ENCODE measurements around the gene KIF12.
"Not testable (repeated sequence)": the region's sequence is repeated elsewhere in the genome, so short reads cannot be mapped to it uniquely, and the experiment has no call there.

KIF12 gene

DNA sequence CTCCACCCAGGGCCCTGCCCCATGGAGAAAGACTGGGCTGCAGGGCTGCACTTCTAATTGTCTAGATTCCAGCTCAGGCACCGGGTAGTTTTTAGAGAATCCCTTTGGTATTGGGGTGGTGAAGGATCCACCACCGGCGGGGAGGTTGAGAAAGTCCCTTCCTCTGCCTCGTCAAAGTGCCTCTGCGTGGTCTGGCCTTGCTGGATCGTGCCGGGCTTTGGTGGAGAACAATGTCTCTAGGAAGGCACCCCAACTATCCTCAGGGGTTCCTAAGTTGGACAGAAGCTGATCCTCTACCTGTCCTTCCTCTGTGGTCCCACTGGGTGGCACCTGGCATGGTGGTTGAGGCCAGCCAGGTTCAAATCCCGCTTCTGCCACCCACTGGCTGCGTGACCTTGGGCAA, 13.7 kb downstream of the KIF12 start:
- DNase-seq (ENCODE audit: low read depth in 2 of 3, low spot score in 1 of 3): no peak

DNA sequence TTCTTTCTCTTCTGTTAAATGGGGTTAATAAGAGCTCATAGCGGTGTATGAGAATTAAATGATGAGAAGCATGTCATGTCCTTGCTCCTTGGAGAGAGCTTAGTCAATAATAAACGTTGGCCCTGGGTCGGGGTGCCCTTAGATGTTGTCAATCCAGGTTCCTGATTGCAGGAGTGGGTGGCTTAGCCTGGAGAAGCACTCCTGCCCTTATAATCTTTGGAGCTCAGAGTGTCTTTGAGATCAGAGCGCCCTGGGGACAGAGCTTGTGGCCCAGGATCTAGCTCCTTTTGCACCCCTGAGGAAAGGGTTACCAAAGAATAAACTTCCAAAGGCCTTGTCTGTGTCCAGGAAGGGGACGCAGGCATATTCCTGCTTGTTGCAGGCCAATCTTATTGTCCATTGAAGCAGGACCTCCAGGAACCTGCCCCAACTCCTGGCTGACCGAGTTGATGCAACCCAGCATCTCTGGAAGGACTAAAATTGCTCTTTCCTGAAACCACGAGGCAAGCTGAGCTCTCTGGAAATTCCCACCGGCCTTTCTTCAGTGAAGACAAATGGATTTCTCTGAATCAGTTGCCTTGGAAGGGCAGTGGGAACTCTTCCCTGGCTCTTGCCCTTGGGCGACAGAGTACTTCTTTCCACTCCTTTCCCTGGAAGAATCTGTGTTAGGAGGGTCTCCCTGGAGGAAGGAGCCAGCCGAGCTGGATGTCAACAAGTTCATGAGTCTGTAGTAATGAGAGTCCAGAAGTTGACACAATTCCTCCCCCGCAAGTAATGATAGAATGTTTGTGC, 14.6 kb downstream of the KIF12 start:
- no peak for DNase-seq (ENCODE audit: low read depth in 2 of 3, low spot score in 1 of 3)

DNA sequence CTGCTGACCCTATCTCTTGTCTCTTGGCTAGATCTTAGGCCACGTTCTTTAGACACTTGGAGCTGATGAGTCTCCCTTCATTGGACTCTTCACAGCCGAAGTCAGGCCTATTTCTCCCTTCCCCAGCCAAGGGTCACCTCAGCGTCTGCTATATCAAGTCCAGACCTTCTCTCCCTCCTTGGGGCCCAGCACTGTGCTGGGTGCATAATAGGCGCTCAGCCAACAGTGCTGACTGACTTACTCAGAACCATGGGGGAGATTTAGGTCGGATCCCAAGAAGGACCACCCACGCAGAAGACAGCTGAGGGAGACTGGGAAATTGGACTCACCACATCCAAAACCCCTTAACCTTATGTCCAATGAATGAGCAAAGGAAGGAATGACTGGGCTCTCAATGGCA, 15.4 kb downstream of the KIF12 start:
- no peak for DNase-seq (ENCODE audit: low read depth in 2 of 3, low spot score in 1 of 3)

DNA sequence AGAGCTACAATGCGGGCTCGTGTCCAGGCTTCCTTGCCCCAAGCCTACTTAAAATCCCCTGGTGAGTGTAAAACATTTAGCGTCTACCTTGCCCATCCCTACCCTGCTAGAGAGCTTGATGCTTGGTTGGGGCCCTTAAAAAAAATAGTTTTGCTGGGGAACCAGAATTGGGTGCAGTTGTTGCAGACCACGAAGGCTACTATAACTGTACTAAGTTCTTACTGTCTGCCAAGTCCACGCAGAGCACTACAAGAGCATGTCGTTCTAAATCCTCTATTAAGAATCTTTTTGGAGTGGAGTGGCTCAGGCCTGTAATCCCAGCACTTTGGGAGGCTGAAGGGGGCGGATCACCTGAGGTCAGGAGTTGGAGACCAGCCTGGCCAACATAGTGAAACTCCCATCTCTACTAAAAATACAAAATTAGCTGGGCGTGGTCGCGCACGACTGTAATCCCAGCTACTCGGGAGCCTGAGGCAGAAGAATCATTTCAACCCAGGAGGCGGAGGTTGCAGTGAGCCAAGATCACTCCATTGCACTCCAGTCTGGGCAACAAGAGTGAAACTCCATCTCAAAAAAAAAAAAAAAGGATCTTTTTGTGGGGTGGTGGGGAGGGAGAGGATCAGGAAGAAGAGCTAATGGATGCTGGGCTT, 16.2 kb downstream of the KIF12 start:
- DNase-seq (ENCODE audit: low read depth in 2 of 3, low spot score in 1 of 3): not testable (repeated sequence)

DNA sequence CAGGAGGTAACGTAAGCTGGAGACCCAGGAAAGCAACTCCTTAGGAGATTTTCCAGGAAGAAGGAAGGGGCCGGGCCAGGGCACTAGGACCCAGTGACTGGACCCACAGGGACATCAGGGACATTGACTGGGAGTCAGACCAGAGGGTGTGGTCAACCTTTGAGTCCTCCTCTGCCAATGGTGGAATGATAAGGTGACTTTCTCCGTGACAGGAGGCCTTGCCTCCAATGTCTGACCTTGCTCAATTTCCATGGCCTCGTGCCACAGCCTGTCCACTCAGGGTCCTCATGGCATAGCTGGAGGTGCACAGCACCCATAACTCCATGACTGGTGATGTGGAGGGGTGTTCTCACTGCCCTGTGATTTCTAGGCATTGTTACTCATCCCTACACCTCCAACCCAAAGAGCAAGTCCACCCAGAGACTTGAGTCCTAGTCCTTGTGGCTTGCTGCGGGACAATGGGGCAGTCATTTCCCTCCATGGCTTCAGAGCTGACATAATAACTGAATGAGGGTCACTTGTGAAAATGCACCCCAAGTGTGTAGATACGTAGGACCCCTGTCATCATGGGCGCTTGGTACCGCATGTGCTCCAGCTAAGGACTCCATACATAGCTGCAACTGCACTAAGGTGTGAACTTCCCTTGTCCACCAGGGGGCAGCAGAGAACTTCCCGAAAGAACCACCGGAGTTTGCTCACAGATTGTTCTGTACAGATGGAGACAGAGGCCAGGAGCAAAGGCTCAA, 16.9 kb downstream of the KIF12 start:
- peak; percentile 65 to 93 (median 73) for DNase-seq (ENCODE audit: low read depth in 2 of 3, low spot score in 1 of 3)

DNA sequence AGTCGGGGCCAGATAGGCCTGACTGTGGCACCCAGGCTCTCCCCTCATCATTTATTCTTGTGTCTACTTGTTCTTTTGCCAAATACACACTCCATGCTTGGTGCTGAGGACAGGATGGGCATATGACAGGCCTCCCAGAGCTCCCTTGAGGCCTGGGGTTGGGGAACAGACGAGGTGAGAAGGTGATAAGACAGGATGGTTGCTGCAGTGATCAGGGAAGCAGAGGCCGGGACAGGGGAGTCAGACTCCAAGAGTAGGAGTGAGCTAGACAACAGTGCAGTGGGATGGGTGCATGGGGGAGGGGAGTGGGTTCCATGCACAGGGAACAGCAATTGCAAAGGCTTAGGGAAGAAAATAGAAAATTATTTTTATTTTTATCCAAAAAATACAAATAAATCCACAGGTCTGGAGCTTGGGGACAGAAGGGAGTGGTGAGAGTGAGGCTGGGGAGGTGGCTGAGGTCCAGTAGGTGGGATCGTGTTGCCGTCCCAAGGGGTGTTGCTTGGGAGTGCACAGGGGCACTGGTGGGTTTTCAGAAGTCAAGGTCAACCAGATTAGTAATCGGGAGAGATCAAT, 17.6 kb downstream of the KIF12 start:
- no peak for DNase-seq (ENCODE audit: low read depth in 2 of 3, low spot score in 1 of 3)

DNA sequence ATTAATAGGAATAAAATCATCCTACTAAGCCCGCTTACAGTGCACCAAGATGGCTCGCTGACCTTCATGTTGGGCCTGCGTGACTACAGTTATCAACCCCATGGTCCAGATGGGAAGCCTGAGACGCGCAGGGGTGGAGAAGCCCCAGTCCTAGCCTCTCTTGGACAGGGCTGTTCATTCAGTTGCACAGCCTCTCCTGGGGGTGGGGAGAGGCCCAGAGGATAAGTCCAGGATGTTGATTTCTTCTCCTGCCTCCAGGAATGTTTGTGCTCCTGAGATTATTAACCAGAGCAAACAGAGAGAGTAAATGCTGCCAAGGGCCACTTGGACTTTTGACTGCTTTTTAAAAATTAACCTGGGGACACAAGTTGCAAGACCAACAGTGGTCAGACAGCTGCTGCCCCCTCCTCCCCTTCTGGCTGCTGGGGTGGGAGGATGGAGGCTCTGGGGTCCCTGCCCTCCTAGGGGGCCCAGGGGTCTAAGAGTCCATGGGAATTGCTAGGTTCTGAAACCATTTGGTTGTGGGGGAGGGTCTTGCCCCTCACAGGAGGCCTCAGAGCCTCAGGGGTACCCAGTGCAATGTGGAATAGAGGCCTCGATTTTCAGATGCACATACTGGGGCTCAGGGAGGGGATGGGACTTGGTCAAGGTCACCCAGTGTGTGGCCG, 18.2 kb downstream of the KIF12 start:
- DNase-seq (ENCODE audit: low read depth in 2 of 3, low spot score in 1 of 3): no peak

DNA sequence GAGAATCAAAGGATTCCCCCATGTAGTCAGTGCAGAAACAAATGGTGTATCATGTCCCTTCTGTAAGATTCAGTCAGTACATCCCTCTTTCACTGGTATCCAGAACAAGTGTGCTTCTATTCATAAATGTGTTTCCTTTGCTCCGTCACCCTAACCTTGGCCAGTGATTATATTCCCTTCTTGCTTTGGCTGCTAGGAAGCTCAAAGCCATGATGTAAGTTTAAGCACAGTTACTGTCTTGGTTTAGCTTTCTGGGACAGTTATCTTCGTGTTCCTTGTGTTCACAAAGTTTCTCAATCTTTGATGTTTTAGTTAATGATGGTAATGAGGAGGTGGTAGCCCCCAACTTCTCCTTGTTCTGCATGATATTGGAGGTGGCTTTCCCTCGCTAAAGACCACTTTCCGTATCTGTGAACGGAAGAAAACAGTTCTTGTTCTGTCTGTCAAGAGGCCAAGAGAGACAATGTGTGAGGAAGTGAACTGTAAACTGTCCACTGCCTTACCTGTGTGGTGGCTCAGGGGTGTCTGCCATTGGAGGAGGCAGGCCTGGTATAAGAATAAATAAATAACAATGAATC, 18.8 kb downstream of the KIF12 start:
- no peak for DNase-seq (ENCODE audit: low read depth in 2 of 3, low spot score in 1 of 3)

DNA sequence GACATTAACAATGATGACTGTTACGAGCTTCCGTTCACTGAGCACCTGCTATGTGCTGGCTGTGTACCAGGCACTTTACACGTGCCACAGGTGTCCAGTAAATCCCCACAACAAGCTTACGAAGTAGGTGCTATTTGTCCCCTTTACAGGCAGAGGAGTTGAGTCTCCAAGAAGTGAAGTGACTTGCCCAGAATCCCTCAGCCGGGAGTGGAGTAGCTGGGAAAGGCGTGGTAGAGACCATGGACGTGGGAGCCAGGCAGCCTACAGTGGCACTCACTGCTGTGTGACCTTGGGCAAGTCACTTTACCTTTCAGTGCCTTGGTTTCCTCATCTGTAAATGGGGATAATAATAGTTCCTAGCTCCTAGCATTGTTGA, 20.3 kb downstream of the KIF12 start:
- DNase-seq (ENCODE audit: low read depth in 2 of 3, low spot score in 1 of 3): no peak

DNA sequence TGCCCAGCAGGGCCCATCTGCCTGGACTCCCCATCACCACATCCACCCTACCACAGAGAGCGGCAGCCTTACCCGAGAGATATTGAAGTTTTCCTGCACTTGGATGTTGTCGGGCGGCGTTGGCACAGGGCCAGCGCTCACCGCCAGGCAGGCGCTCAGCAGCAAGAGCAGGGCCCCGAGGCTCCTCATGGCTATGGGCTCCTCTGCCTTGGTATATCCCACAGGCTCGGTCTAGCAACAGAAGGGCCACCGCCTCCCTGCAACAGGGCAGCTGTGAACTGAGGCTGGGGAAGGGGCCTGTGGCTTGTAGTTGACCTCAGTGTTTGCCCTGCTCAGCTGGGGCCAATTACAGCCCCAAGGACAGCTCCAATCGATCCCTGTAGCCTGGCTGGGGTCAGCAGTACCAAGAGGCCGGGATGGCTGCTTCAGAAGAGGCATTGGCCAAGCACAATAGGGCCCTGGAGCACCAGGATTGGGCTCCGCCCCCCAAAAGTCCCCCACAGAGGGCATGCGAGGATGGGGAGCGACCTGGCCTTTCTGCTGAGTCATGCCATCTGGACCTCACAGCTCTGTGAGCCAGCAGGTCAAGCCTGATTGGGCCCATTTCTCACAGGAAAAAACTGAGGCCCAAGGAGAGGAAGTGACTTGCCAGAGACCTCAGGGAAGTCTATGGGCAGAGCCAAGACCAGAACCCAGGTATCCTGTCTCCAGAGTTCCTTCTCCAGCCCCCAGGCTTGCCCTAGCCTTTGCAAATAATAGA, 20.9 kb downstream of the KIF12 start, which contains the start of gene AMBP:
TSS of gene AMBP (minus strand) at position 280 of the 760 bp plus-strand sequence. CDS start at position 189, 91 bp downstream.
- no peak for DNase-seq (ENCODE audit: low read depth in 2 of 3, low spot score in 1 of 3)

DNA sequence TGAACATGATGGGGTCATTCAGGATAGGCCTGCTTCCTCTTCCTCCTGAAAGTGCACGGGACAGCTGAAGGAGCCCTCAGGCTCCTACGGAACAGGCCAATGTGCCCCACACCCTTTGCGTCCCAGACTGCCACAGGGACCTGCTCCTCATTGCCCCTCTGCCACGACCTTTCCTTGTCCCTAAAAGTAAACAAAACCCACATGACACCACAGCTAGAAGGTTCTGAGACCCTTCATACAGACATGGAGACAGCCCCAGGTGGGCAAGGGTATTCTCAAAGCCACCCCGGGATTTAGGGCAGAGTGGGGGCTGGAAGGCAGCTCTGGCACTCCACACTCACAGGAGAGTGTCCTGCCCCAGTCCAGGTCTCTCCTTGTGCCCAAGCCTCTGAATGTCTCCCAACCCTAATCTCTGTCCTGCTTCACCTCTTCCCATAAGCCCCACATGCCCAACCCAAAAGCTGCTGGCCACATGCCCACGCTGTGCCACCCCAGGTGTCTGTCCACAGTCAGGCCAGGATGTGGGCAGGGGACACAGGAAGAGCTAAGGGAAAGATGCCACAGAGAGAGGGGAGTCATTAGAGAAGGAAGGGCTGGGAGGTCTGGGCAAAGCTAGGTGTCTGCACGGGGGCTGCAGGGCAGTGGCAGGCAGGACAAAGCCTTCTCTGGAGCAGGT, 21.8 kb downstream of the KIF12 start:
- no peak for DNase-seq (ENCODE audit: low read depth in 2 of 3, low spot score in 1 of 3)

DNA sequence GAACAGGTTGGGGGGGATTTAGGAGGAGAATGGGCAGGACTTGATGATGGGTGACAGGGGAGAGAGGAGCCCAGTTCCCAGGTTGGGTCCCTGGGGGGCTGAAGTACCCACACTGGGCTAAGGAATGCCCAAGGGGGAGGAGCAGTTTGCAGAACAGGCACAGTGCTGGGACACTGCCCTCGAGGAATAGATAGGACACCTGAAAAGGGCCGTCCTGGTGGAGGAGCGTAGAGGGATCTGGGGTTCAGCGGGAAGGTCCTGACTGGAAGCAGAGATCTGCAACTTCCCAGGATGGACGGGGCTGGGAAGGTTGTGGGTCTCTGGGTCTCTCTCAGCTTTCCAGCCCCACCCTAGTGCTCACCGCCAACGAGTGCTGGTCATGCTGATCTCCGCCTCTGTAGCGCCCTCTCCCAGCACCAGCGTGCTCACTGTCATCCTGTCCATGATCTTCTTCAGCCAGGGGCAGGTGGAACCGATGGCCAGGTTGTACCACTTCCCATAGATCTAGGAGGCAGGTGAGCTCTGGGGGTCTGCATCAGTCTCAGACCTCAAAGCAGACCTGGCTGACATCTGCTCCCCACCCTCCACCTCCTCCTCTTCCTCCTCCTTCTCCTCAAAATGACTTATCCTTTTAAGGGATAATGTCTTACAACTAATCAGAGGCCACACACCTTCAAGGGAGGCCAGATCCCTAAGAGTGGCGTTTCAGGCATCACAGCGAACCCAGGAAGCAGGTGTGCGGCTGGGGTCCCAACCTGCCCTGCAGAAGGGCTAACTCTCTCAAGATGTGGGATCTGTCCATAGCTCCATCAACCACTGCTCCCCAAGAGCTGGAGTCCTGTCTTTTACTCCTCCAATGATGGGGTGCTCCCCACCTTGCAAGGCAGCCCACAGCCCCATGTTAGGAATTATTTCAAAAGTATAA, 22.6 kb downstream of the KIF12 start:
- no peak for DNase-seq (ENCODE audit: low read depth in 2 of 3, low spot score in 1 of 3)

DNA sequence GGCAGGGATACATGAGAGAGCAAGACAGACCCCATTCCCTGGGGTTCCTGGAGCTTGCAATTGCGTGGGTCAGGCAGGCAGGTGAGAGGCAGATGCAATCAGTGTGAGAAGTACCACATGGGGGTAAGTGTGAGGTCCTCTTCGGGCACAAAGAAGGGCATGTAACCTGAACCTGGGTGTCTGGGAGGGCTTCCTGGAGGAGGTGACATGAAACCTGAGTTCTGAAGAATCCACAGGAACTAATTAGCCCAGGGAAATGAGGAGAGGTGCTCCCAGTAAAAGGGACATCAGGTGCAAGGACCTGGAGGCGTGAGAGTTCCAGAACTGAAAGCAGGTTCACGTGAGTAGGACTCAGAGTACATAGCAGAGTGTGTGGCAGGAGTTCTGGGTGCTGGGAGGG, 23.5 kb downstream of the KIF12 start:
- DNase-seq (ENCODE audit: low read depth in 2 of 3, low spot score in 1 of 3): no peak

DNA sequence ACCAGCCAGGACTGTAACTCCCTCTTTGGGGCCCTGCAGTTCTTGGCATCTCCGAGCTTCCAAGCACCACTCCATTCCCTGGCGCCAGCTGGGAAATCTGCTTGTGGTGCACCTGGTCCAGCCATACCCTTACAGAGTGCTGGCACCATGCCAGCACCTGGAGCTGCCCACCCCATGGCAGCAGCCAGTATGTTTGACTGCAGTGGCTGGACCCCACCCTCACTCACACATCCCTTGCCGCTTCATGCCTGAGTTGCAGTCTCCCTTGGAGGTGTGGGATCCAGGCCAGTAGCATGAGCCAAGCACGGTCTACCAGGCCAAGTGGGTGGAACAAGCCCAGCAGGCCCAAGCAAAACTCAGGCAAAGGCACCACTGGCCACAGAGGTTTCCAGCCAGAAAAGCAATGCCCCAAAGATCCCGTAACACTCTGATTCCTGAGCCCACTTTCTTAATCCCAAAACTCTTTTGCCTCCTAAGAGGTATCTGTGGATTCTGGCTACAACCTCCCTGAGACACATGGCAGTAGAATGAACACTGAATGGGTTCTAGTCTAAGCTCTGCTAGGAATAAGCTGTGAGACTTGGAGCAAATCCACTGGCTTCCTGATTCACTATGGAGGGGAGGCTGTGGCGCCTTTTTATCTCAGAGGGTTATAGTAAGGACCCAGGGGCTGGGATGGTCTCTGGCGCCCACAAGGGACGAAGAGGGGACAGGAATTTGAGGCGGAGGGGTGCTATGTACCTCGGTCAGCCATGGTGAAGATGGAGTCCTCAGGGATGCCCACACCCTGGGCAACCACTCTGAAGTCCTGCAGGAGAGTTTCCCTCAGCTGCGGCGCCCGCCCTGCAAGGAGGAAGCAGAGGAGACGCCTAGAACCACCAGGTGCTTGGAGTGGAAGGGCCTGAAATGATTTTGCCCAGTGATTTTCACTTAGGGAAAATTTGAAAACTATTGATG, 26.6 kb downstream of the KIF12 start:
- DNase-seq (ENCODE audit: low read depth in 2 of 3, low spot score in 1 of 3): no peak

DNA sequence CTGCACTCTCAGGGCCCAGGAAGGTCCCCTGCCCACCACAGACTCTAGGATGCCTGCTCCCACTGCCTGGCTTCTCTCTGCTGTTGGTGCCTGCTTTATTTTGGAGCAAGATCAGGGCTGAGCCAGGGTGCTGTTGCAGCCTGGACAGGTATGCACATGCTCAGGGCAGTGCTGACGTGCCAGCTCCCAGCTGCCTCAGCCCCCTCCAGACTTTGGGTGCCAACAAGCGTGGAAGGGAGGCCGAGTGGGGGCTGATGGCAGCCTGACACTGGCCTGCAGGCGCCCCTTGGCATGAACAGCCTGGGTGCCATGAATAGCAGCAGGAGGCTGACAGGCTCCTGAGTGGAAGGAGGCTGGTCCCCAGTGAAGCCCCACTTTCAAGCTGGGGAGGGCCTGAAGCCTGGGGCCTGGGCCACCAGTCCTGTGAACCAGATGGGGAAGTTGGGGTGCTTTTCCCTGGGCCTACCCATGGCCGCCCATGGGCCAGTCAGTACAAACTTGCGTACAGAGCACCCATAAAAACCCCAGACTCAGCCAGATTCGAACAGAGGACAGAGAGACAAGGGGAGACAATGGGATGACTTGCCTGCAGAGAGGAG, 27.8 kb downstream of the KIF12 start:
- DNase-seq (ENCODE audit: low read depth in 2 of 3, low spot score in 1 of 3): no peak

DNA sequence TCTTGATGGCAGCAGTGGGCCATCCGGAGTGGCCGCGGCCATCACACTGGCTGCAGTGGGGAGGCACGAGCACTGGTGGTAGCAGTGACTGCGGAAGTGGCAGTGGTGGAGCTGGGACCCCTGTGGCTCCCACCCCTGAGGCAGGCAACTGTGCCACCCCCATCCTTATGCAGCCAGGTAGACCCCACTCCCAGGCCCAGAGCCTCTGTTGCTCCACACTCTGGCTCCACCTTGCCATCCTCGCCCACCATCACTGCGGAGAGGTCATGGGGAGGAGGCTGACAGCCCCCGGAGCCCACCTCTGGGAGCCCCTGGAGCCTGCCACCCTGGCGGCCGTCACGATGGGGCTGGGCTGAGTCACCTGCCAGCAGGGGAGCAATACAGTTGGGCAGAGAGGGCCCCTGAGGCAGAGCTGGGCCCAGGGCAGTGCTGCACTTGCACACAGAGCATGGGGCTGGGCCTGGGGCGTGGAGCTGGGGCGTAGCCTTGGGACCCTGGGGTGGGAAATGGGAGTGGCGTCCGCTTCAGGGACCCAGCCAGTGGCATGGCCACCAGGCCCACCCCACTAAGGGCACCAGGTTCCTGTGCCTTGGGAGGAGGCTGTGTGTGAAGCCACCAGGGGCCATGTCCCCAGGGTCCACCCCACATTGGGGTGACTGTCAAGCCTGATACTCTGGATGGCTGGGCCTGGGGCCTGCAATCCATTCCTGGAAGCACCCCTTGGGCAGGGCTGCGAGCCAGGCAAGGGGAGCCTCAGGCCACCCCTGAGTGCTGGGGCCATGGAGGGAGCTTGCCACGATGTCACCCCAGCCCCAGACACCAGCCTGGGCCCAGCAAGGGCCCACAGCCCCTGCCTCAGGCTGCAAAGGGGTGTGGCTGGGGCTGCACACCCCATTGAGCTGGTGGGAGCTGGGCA, 28.6 kb downstream of the KIF12 start:
- DNase-seq (ENCODE audit: low read depth in 2 of 3, low spot score in 1 of 3): no peak

All from stimulated activated CD4-positive, alpha-beta T cell treated with anti-CD3 and anti-CD28 coated beads, Interleukin-12 subunit alpha, Interleukin-12 subunit beta, amount 100 ng/mL, for 48 hours (primary cell).